ENCODE measurements around the gene DSCAML1. TPM values are rescaled to one million over a fixed set of nuclear protein-coding genes. Genes with fewer than 3 reads are reported as not detected.
A peak's percentile ranks its signal among the peaks of the same experiment; 100 is the strongest.

DSCAML1 gene
- total RNA-seq, 1 experiment from 2014 or later = 0.15 TPM

- Histone ChIP-seq H4K8ac (replicated peaks; ENCODE audit: insufficient read length, low read depth, low read length) (no peak overlapping the region), H3K27me3 (ENCODE audit: insufficient read depth, low read length) (no peaks in the 10 kb centered on the region), H2AK5ac (ENCODE audit: insufficient read length, low read length) (no peak overlapping the region), H2BK5ac (ENCODE audit: insufficient read length, low read length) (no peak overlapping the region), H3K79me1 (ENCODE audit: insufficient read depth, low read depth, low read length, poor library complexity, severe bottlenecking) (no peaks in the 10 kb centered on the region), H3K23ac (ENCODE audit: insufficient read length, low read depth, low read length) (no peak overlapping the region), H3K18ac (ENCODE audit: insufficient read length, low read depth, low read length) (no peak overlapping the region), H3K4me2 (ENCODE audit: insufficient read depth, insufficient read length, low read length) (no peak overlapping the region), H3K27ac (ENCODE audit: insufficient read length, low read depth, low read length) (no peak overlapping the region), H3K79me2 (ENCODE audit: insufficient read depth, low read length) (no peaks in the 10 kb centered on the region), H3K4ac (ENCODE audit: low read depth, low read length) (no peak overlapping the region), H3K4me1 (ENCODE audit: insufficient read depth, low read length) (no peaks in the 10 kb centered on the region; the same call in 1 of the 2 replicates), H2BK120ac (ENCODE audit: low read depth, low read length, poor library complexity, severe bottlenecking) (no peak overlapping the region), H4K20me1 (ENCODE audit: control insufficient read depth, insufficient read depth, insufficient read length) (no peaks in the 10 kb centered on the region), H4K91ac (ENCODE audit: insufficient read length, low read depth, low read length) (no peak overlapping the region), H3K56ac (ENCODE audit: insufficient read length, low read depth, low read length) (no peak overlapping the region), H3K9ac (ENCODE audit: extremely low read depth, insufficient read length, low read length) (no peak overlapping the region), H4K5ac (ENCODE audit: insufficient read length, low read depth, low read length) (no peak overlapping the region), H2BK15ac (ENCODE audit: low read depth, low read length) (no peak overlapping the region), H2AFZ (ENCODE audit: low read length) (no peak overlapping the region), H3K9me3 (ENCODE audit: control insufficient read depth, low read depth, low read length) (no peaks in the 10 kb centered on the region), H2BK20ac (ENCODE audit: low read depth, low read length, poor library complexity, severe bottlenecking) (no peak overlapping the region), H3K14ac (ENCODE audit: insufficient read depth, low read length) (peak overlapping the region; percentile 31; the same call in 1 of the 2 replicates), H3K23me2 (ENCODE audit: insufficient read length, low read depth, low read length, poor library complexity, severe bottlenecking) (peaks cover 3% of the 10 kb centered on the region), H2BK12ac (ENCODE audit: insufficient read length, low read depth, low read length) (no peak overlapping the region), H3T11ph (ENCODE audit: low read length) (no peak overlapping the region)
- Mint-ChIP-seq H3K4me1 (peaks cover 63 to 73% of the 10 kb centered on the region in 2 experiments), H3K27me3 (ENCODE audit: low read depth) (peaks cover 8% of the 10 kb centered on the region), H3K27ac (no peak overlapping the region), H3K4me3 (no peak overlapping the region; a peak in 1 of 5 replicates), H3K36me3 (ENCODE audit: insufficient read depth in 1 of 3, low read depth in 3 of 3) (no peaks in the 10 kb centered on the region), H3K9me3 (no peaks in the 10 kb centered on the region; a peak in 1 of 5 replicates)
- no CpG with 5 or more reads among the region's 11 CpGs for WGBS (ENCODE audit: extremely low coverage, insufficient read length, low lambda C conversion rate)
- no peak for DNase-seq
- no peak for TF ChIP-seq CTCF (conservative IDR thresholded peaks at IDR 0.05)
Observed at GRCh38 chr11:117820071-117820470, 23.1 kb upstream of the DSCAML1 start.

Measured in H9 (cell line).